ENCODE measurements around the gene PSRC1.
A peak's percentile ranks its signal among the peaks of the same experiment; 100 is the strongest.

PSRC1 gene

DNA sequence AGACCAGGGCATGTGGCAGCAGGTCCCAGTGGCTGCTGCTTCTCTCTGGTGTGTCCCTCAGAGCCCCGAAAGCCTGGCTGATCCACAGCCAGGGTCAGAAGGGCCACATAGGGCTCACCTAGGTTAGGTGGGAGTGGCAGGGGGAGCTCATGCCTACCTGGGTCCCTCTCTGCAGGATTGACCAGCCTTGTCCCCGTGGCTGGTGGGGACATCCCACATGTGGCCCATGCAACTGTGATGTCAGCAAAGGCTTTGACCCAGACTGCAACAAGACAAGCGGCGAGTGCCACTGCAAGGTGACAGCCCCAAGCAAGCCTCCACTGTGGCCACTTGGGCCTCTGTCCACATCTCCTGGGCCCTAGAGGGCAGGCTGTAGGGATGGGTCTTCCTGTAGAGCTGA, 17.9 kb downstream of the PSRC1 start:
- 91 to 95% methylated on average over 4 of the region's 4 CpGs for WGBS, 2 experiments
- peaks cover 11% of the 10 kb centered on the region for H3K4me1 ChIP-seq (ENCODE audit: control insufficient read depth, insufficient read depth, low read length)
- H3K9me3 ChIP-seq (ENCODE audit: control insufficient read depth, low read length): no peaks in the 10 kb centered on the region
- H3K27ac ChIP-seq (ENCODE audit: insufficient read depth, low read depth, low read length, poor library complexity, severe bottlenecking): no peak overlapping the region
- no peak overlapping the region for H3K4me3 ChIP-seq (ENCODE audit: insufficient read depth, low read depth, low read length)
- H3K27me3 ChIP-seq (ENCODE audit: control insufficient read depth, insufficient read depth, low read length, poor library complexity, severe bottlenecking): no peaks in the 10 kb centered on the region
- peaks cover 37% of the 10 kb centered on the region for H3K36me3 ChIP-seq (ENCODE audit: control insufficient read depth, insufficient read depth, low read length)

DNA sequence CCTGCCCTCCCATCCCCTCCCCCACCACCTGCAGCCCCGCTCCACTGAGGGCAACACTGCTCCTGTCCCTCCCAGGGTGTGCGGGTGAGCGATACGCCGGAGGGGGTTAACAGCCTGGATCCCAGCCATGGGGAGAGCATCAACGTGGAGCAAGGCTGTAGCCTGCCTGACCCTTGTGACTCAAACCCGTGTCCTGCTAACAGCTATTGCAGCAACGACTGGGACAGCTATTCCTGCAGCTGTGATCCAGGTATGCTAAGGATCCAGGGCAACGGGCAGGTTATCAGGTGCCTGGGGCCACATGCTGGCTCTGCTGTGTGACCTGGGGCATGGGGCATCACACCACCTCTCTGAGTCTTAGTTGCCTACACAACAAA, 18.6 kb downstream of the PSRC1 start:
- Histone ChIP-seq H3K9me3 (ENCODE audit: control insufficient read depth, low read length) (no peaks in the 10 kb centered on the region), H3K27ac (ENCODE audit: insufficient read depth, low read depth, low read length, poor library complexity, severe bottlenecking) (no peak overlapping the region), H3K4me1 (ENCODE audit: control insufficient read depth, insufficient read depth, low read length) (peaks cover 16% of the 10 kb centered on the region), H3K36me3 (ENCODE audit: control insufficient read depth, insufficient read depth, low read length) (peaks cover 36% of the 10 kb centered on the region), H3K27me3 (ENCODE audit: control insufficient read depth, insufficient read depth, low read length, poor library complexity, severe bottlenecking) (no peaks in the 10 kb centered on the region), H3K4me3 (ENCODE audit: insufficient read depth, low read depth, low read length) (no peak overlapping the region)
- WGBS, 2 experiments: 85 to 88% methylated on average over 9 of the region's 9 CpGs

DNA sequence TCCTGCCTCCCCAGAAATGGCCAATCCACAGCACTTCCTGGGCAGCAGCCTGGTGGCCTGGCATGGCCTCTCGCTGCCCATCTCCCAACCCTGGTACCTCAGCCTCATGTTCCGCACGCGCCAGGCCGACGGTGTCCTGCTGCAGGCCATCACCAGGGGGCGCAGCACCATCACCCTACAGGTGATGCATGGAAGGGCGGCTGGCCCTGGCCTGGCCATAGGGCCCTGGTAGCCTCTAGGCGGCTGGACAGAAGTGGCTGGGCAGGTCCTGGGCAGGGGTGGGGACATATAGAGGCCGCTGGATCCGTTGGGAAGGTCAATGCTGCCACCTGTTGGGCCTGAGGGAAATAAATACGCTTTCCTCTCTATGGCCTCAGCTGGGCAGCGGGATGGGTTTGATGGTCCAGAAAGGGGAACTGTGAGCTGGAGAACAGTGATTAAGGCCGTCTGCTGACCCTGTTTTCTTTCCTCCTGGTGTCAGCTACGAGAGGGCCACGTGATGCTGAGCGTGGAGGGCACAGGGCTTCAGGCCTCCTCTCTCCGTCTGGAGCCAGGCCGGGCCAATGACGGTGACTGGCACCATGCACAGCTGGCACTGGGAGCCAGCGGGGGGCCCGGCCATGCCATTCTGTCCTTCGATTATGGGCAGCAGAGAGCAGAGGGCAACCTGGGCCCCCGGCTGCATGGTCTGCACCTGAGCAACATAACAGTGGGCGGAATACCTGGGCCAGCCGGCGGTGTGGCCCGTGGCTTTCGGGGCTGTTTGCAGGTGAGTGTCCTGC, 19.2 kb downstream of the PSRC1 start:
- Histone ChIP-seq H3K4me1 (ENCODE audit: control insufficient read depth, insufficient read depth, low read length) (peaks cover 22% of the 10 kb centered on the region), H3K27ac (ENCODE audit: insufficient read depth, low read depth, low read length, poor library complexity, severe bottlenecking) (no peak overlapping the region), H3K36me3 (ENCODE audit: control insufficient read depth, insufficient read depth, low read length) (peaks cover 36% of the 10 kb centered on the region), H3K27me3 (ENCODE audit: control insufficient read depth, insufficient read depth, low read length, poor library complexity, severe bottlenecking) (no peaks in the 10 kb centered on the region), H3K4me3 (ENCODE audit: insufficient read depth, low read depth, low read length) (no peak overlapping the region), H3K9me3 (ENCODE audit: control insufficient read depth, low read length) (no peaks in the 10 kb centered on the region)
- WGBS, 2 experiments: 60 to 61% methylated on average over 29 of the region's 29 CpGs

DNA sequence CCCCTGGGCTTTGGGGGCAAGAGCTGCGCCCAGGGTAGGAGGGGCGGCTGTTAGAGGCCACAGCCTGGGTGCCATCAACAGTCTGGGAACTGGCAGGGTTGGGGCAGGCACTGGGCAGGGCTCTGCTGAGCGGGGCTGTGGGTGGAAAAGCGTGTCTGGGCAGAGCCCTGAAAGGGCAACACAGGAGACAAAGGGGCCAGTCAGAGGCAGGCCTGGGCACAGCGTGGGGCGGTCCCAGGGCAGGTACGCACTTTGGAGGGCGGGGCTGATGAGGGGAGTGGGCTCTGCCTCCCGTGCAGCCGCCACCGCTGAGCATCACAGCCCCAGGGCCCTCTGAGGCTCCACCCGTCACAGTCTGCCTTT, 19.7 kb downstream of the PSRC1 start:
- no peaks in the 10 kb centered on the region for H3K9me3 ChIP-seq (ENCODE audit: control insufficient read depth, low read length)
- WGBS, 2 experiments: 83 to 86% methylated on average over 12 of the region's 12 CpGs
- no peaks in the 10 kb centered on the region for H3K27me3 ChIP-seq (ENCODE audit: control insufficient read depth, insufficient read depth, low read length, poor library complexity, severe bottlenecking)
- H3K36me3 ChIP-seq (ENCODE audit: control insufficient read depth, insufficient read depth, low read length): peaks cover 32% of the 10 kb centered on the region
- no peak overlapping the region for H3K27ac ChIP-seq (ENCODE audit: insufficient read depth, low read depth, low read length, poor library complexity, severe bottlenecking)
- peaks cover 22% of the 10 kb centered on the region for H3K4me1 ChIP-seq (ENCODE audit: control insufficient read depth, insufficient read depth, low read length)
- H3K4me3 ChIP-seq (ENCODE audit: insufficient read depth, low read depth, low read length): no peak overlapping the region

DNA sequence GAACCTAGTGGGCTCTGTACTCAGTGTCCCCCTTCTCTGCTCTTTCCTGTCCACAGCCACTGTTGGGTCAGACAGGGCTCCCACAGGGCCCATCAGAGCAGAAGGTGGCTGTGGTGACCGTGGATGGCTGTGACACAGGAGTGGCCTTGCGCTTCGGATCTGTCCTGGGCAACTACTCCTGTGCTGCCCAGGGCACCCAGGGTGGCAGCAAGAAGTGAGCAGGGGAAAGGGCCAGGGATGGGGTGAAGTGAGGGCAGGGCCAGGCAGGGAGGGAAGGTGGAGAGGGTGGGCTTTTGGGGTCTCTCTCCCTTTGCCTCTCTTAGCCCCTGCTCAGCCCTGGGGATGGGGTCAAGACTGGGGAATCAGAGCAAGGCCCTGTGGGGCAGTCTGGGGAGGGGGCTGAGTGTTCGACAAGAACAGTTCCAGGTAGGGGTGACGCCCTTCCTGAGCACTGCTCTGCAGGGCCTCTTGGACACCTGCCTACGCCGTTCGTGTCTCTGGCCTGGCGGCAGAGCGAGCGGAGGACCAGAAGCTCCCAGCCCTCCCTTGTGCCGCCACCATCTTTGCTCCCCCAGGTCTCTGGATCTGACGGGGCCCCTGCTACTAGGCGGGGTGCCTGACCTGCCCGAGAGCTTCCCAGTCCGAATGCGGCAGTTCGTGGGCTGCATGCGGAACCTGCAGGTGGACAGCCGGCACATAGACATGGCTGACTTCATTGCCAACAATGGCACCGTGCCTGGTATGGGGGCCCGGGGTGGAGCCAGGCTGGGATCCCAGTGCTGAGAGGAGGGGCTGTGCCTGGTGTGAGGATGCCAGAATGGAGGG, 20.5 kb downstream of the PSRC1 start:
- H3K9me3 ChIP-seq (ENCODE audit: control insufficient read depth, low read length): no peaks in the 10 kb centered on the region
- no peak overlapping the region for H3K27ac ChIP-seq (ENCODE audit: insufficient read depth, low read depth, low read length, poor library complexity, severe bottlenecking)
- H3K36me3 ChIP-seq (ENCODE audit: control insufficient read depth, insufficient read depth, low read length): peaks cover 25% of the 10 kb centered on the region
- 93 to 95% methylated on average over 22 of the region's 22 CpGs for WGBS, 2 experiments
- H3K4me1 ChIP-seq (ENCODE audit: control insufficient read depth, insufficient read depth, low read length): peaks cover 22% of the 10 kb centered on the region
- no peaks in the 10 kb centered on the region for H3K27me3 ChIP-seq (ENCODE audit: control insufficient read depth, insufficient read depth, low read length, poor library complexity, severe bottlenecking)
- H3K4me3 ChIP-seq (ENCODE audit: insufficient read depth, low read depth, low read length): no peak overlapping the region

DNA sequence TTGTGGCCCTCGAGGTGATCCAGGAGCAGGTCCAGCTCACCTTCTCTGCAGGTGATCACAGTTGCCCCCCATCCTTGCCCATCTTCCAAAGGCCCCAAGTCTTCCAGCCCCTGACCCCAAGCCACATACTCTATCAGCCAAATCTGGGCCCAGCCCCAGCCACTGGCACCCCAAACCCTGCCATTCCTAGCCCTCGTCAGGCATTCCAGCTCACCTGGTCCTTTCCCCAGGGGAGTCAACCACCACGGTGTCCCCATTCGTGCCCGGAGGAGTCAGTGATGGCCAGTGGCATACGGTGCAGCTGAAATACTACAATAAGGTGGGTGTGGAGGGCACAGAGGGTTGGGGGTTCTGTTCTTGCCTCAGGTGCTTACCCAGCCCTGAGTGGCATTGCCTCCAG, 21.4 kb downstream of the PSRC1 start:
- peaks cover 24% of the 10 kb centered on the region for H3K36me3 ChIP-seq (ENCODE audit: control insufficient read depth, insufficient read depth, low read length)
- peaks cover 22% of the 10 kb centered on the region for H3K4me1 ChIP-seq (ENCODE audit: control insufficient read depth, insufficient read depth, low read length)
- H3K9me3 ChIP-seq (ENCODE audit: control insufficient read depth, low read length): no peaks in the 10 kb centered on the region
- H3K27ac ChIP-seq (ENCODE audit: insufficient read depth, low read depth, low read length, poor library complexity, severe bottlenecking): no peak overlapping the region
- no peak overlapping the region for H3K4me3 ChIP-seq (ENCODE audit: insufficient read depth, low read depth, low read length)
- WGBS, 2 experiments: 94 to 97% methylated on average over 6 of the region's 6 CpGs
- no peaks in the 10 kb centered on the region for H3K27me3 ChIP-seq (ENCODE audit: control insufficient read depth, insufficient read depth, low read length, poor library complexity, severe bottlenecking)

DNA sequence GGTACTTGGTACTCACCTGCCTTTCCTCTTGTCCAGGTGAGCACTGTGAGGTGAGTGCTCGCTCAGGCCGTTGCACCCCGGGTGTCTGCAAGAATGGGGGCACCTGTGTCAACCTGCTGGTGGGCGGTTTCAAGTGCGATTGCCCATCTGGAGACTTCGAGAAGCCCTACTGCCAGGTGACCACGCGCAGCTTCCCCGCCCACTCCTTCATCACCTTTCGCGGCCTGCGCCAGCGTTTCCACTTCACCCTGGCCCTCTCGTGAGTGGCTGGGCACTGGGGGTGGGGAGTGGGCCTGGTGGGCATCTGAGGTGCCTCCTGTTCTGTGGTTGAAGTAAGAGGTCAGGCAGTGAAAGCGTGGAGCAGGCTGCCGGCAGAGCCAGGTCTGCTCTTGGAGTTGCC, 21.9 kb downstream of the PSRC1 start:
- WGBS, 2 experiments: 93 to 97% methylated on average over 16 of the region's 16 CpGs
- H3K27ac ChIP-seq (ENCODE audit: insufficient read depth, low read depth, low read length, poor library complexity, severe bottlenecking): no peak overlapping the region
- no peaks in the 10 kb centered on the region for H3K9me3 ChIP-seq (ENCODE audit: control insufficient read depth, low read length)
- H3K27me3 ChIP-seq (ENCODE audit: control insufficient read depth, insufficient read depth, low read length, poor library complexity, severe bottlenecking): no peaks in the 10 kb centered on the region
- no peak overlapping the region for H3K4me3 ChIP-seq (ENCODE audit: insufficient read depth, low read depth, low read length)
- H3K4me1 ChIP-seq (ENCODE audit: control insufficient read depth, insufficient read depth, low read length): peaks cover 26% of the 10 kb centered on the region
- peaks cover 22% of the 10 kb centered on the region for H3K36me3 ChIP-seq (ENCODE audit: control insufficient read depth, insufficient read depth, low read length)

DNA sequence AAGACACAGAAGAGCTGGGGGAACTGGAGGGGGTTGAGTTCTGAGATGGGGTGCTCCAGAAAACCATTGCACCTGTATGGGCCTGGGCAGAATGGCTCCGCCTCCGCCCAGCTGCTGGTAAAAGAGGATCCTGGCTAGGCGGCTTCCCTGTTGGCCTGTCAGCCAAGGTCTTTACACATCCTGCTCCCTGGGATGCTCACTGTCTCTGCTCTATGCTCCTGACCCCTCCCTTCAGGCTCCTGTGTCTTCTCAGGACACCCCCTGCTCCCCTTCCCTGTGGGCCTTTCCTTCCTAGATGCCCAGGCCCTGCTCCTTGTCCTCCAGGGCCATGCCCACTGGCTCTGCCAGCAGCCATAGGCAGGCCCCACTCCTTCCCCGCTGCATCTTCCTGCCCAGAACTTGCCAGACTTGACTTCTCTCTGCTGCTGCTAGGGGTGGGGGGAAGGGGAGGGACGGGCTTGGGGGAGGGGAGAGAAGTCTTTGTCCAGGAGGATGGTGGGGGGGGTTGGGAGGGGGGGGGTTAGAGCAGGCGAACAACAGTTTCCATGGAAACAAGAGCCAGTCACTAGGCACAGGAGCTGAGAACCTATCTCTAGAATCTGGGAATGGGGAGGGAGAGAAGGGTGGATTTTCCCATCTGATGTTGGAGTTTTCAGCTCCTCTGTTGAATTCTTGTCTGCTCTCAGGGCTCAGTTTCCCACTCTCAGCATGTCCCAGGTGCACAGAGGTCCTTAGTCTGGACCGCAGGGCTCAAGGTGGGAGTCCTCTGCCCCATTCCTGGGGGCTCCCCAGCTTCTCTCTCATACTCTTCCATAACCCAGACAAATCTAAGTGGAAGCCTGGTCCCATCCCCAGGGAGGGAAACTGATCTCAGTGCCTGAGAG, 23.0 kb downstream of the PSRC1 start:
- 50 to 61% methylated on average over 6 of the region's 7 CpGs for WGBS, 2 experiments
- Histone ChIP-seq H3K36me3 (ENCODE audit: control insufficient read depth, insufficient read depth, low read length) (peaks cover 13% of the 10 kb centered on the region), H3K4me1 (ENCODE audit: control insufficient read depth, insufficient read depth, low read length) (peaks cover 37% of the 10 kb centered on the region), H3K27ac (ENCODE audit: insufficient read depth, low read depth, low read length, poor library complexity, severe bottlenecking) (no peak overlapping the region), H3K27me3 (ENCODE audit: control insufficient read depth, insufficient read depth, low read length, poor library complexity, severe bottlenecking) (no peaks in the 10 kb centered on the region), H3K9me3 (ENCODE audit: control insufficient read depth, low read length) (no peaks in the 10 kb centered on the region), H3K4me3 (ENCODE audit: insufficient read depth, low read depth, low read length) (no peak overlapping the region)

DNA sequence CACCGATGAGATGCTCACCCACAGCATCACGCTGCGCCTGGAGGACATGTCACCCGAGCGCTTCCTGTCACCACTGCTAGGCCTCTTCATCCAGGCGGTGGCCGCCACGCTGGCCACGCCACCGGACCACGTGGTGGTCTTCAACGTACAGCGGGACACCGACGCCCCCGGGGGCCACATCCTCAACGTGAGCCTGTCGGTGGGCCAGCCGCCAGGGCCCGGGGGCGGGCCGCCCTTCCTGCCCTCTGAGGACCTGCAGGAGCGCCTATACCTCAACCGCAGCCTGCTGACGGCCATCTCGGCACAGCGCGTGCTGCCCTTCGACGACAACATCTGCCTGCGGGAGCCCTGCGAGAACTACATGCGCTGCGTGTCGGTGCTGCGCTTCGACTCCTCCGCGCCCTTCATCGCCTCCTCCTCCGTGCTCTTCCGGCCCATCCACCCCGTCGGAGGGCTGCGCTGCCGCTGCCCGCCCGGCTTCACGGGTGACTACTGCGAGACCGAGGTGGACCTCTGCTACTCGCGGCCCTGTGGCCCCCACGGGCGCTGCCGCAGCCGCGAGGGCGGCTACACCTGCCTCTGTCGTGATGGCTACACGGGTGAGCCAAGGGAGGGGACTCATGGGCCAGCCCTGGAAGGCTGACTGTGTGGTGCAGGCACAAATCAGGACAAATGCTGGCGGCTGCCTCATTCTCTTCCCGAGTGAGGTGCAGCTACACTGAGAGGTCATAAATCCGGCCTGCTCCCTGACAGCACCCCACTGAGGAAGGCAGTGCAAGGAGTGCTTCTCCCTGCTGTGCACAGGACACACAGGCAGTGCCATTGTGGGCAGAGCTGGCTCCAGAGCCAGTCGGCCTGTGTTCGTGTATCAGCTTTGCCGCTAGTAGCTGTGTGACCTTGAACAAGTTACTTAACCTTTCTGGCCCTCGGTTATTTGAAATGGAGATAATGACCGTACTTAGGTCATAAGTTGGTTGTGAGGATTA, 24.2 kb downstream of the PSRC1 start:
- 93 to 94% methylated on average over 69 of the region's 69 CpGs for WGBS, 2 experiments
- Histone ChIP-seq H3K9me3 (ENCODE audit: control insufficient read depth, low read length) (no peaks in the 10 kb centered on the region), H3K27ac (ENCODE audit: insufficient read depth, low read depth, low read length, poor library complexity, severe bottlenecking) (peak overlapping the region; percentile 44), H3K4me3 (ENCODE audit: insufficient read depth, low read depth, low read length) (no peak overlapping the region), H3K4me1 (ENCODE audit: control insufficient read depth, insufficient read depth, low read length) (peaks cover 48% of the 10 kb centered on the region), H3K27me3 (ENCODE audit: control insufficient read depth, insufficient read depth, low read length, poor library complexity, severe bottlenecking) (no peaks in the 10 kb centered on the region), H3K36me3 (ENCODE audit: control insufficient read depth, insufficient read depth, low read length) (peaks cover 13% of the 10 kb centered on the region)
